ENCODE data around the gene RBM38.

The RBM38 gene

GRCh38 chr20:57435498-57436222, 44.5 kb downstream of the RBM38 start:
- no peak for DNase-seq (ENCODE audit: low read depth in 2 of 2)

GRCh38 chr20:57436223-57436545, 45.0 kb downstream of the RBM38 start:
- no peak for DNase-seq (ENCODE audit: low read depth in 2 of 2)

GRCh38 chr20:57437267-57437666, 46.1 kb downstream of the RBM38 start:
- DNase-seq (ENCODE audit: low read depth in 2 of 2): no peak

- no peak for DNase-seq (ENCODE audit: low read depth in 2 of 2)
These were observed 46.6 kb downstream of the RBM38 start for GRCh38 chr20:57437672-57438330.

- no peak for DNase-seq (ENCODE audit: low read depth in 2 of 2)
These were observed 47.4 kb downstream of the RBM38 start for GRCh38 chr20:57438552-57438951.

- no peak for DNase-seq (ENCODE audit: low read depth in 2 of 2)
These were observed 48.2 kb downstream of the RBM38 start for GRCh38 chr20:57439432-57439831.

- no peak for DNase-seq (ENCODE audit: low read depth in 2 of 2)
These were observed 48.8 kb downstream of the RBM38 start for GRCh38 chr20:57439993-57440392.

- DNase-seq (ENCODE audit: low read depth in 2 of 2): no peak
These were observed 49.7 kb downstream of the RBM38 start for GRCh38 chr20:57440678-57441509.

GRCh38 chr20:57441510-57442154, 50.4 kb downstream of the RBM38 start:
- no peak for DNase-seq (ENCODE audit: low read depth in 2 of 2)

- DNase-seq (ENCODE audit: low read depth in 2 of 2): no peak
These were observed 51.1 kb downstream of the RBM38 start for GRCh38 chr20:57442158-57442887.

- DNase-seq (ENCODE audit: low read depth in 2 of 2): no peak
These were observed 51.7 kb downstream of the RBM38 start for GRCh38 chr20:57442888-57443239.

GRCh38 chr20:57443349-57444265, 52.4 kb downstream of the RBM38 start:
- no peak for DNase-seq (ENCODE audit: low read depth in 2 of 2)

- no peak for DNase-seq (ENCODE audit: low read depth in 2 of 2)
These were observed 53.3 kb downstream of the RBM38 start for GRCh38 chr20:57444394-57445048.

- no peak for DNase-seq (ENCODE audit: low read depth in 2 of 2)
These were observed 54.1 kb downstream of the RBM38 start for GRCh38 chr20:57445298-57445697.

- no peak for DNase-seq (ENCODE audit: low read depth in 2 of 2)
These were observed 54.6 kb downstream of the RBM38 start for GRCh38 chr20:57445774-57446173.

GRCh38 chr20:57448764-57449354, 57.7 kb downstream of the RBM38 start:
- no peak for DNase-seq (ENCODE audit: low read depth in 2 of 2)

GRCh38 chr20:57449398-57450354, 58.5 kb downstream of the RBM38 start:
- DNase-seq (ENCODE audit: low read depth in 2 of 2): no peak

GRCh38 chr20:57450419-57450818, 59.2 kb downstream of the RBM38 start:
- no peak for DNase-seq (ENCODE audit: low read depth in 2 of 2)
